GM12801 (cell line): ENCODE results near the gene STX19.

Experiments used
- CTCF ChIP-seq: IDR thresholded peaks from one replicate; pipeline ENCODE4 v1.5.1; 2011; ENCODE audit warnings: control low read depth; ENCODE audit not compliant: insufficient read length; ENCODE audit errors: extremely low read depth

STX19 gene

GRCh38 chr3:94015025-94015424, 13.4 kb downstream of the STX19 start:
- TF ChIP-seq CTCF, result no peak

- no peak for TF ChIP-seq CTCF
These were observed 16.2 kb downstream of the STX19 start for GRCh38 chr3:94012185-94012584.

- TF ChIP-seq CTCF, result no peak
These were observed 17.1 kb downstream of the STX19 start for GRCh38 chr3:94011233-94011711.

- TF ChIP-seq CTCF, result no peak
These were observed 18.8 kb downstream of the STX19 start for GRCh38 chr3:94009608-94010007.

- no peak for TF ChIP-seq CTCF
These were observed 20.1 kb downstream of the STX19 start for GRCh38 chr3:94008253-94008652.

GRCh38 chr3:94004301-94004910, 24.0 kb downstream of the STX19 start:
- no peak for TF ChIP-seq CTCF

- no peak for TF ChIP-seq CTCF
These were observed 26.4 kb downstream of the STX19 start for GRCh38 chr3:94001827-94002495.
